Germinal center (tissue), 1 donor: ENCODE data around the gene NEURL3.
"Not testable (repeated sequence)": the region's sequence is repeated elsewhere in the genome, so short reads cannot be mapped to it uniquely, and the experiment has no call there.

Source experiments
- DNase-seq: peaks from one replicate; pipeline ENCODE4 v3.0.0; 2012; ENCODE audit warnings: mixed read lengths, low spot score

NEURL3 gene

GRCh38 chr2:96485350-96485749, 19.8 kb downstream of the NEURL3 start:
- DNase-seq = no peak

DNA sequence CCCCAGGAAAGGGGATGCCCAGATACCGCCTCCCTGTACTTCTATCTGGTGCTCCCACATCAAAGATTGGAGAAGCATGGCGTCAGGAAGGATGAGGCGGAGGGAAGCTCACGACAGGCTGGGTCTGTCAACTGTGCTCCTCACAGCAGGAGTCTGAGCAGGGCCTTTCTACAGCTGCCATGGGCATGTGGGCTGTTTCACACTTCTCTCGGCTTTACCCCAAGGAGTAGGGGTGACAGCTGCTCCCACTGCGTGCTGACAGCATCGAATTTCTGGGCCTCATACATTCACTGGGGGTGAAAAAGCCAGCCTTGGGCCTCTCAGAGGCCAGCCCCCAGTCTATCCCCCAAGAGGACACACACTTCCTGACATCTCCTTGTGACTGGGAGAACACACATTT, 21.1 kb downstream of the NEURL3 start:
- no peak for DNase-seq

GRCh38 chr2:96477458-96477857, 27.7 kb downstream of the NEURL3 start:
- no peak for DNase-seq

- no peak for DNase-seq
These were observed 33.4 kb downstream of the NEURL3 start for GRCh38 chr2:96471772-96472171.

GRCh38 chr2:96470636-96471035, 34.5 kb downstream of the NEURL3 start:
- DNase-seq = peak; percentile 54

DNA sequence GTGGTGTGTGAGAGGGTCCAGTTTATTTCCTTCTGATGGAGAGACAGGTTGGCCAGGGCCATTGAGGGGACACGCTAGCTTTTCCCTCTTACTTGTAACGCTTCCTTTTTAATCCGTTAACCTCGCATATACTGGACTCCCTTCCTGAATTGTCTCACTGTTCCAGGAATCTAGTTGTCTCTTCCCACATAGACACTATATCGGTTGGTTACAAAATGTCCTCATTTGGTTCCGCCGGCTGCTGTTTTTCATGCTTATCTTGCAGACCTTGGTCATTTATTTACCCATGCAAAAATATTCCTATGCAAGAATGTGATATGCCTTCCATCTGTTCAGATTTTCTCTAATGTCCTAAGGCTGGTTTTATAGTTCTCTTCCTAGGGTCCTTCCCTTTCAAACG, 35.0 kb downstream of the NEURL3 start:
- DNase-seq = no peak

DNA sequence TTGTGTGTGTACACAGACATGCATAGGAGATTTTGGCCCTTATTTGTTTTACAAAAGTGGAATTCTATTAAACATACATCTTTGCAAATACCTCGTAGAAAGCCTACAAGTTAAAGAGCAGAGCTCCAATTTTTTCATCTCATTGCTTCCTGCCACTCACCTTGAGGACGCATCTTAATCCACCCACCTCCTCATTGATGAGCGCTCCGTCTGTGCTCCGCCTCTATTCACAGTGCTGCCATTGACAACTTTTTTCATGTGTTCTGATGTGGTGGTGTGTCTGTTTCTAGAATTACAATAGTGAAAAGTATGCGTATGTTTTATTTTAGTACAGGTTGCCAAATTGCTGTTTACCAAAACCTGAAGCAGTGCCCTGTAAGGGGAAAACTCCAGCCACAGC, 36.3 kb downstream of the NEURL3 start:
- DNase-seq = no peak

DNA sequence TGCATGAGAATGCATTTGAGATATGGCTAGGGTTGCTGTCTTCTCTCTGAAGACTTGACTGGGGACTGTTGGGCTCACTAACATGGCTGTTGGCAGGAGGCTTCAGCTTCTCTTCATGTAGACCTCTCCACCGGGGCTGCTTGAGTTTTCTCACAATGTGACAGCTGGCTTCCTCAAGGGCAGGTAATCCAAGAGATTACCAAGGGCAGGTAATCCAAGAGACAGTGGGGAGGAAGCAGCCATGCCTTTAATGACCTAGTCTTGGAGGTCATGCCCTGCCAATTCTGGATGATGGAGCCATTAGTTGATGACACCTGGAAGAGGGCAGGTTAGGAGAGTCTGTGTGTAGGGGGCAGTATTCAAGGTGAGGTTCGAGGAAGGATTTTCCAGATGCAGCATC, 40.5 kb downstream of the NEURL3 start:
- no peak for DNase-seq

DNA sequence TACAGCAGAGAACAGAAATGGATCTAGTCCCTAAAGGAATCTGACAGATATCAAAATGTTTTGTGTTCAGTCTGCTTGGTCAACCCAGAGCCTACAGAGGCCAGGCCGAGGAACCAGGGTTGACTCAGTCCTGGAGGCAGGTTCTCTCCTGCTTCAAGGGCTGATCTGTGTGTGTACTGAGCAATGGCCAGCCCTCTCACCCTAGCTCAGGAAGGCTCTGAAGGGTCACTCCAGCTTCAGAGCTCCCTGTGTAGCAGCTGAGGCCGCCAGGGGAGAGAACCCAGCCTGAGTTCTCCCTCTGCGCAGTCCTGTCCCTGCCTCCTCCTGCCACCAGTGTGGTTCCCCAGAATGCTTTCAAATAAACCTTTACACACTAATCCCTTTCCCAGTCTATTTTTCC, 41.1 kb downstream of the NEURL3 start:
- no peak for DNase-seq

DNA sequence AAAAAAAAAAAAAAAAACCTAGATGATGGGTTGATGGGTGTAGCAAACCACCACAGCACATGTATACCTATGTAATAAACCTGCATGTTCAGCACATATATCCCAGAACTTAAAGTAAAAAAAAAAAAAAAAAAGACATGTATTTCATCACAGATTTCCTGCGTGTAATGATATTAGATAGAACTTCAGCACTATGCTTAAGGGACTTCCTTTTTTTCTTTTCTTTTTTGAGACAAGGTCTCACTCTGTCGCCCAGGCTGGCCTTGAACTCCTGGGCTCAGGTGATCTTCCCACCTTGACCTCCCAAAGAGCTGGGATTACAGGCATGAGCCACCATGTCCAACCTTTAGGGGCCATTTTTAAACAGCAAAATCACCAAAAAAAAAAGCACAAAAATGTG, 42.0 kb downstream of the NEURL3 start:
- no peak for DNase-seq

DNA sequence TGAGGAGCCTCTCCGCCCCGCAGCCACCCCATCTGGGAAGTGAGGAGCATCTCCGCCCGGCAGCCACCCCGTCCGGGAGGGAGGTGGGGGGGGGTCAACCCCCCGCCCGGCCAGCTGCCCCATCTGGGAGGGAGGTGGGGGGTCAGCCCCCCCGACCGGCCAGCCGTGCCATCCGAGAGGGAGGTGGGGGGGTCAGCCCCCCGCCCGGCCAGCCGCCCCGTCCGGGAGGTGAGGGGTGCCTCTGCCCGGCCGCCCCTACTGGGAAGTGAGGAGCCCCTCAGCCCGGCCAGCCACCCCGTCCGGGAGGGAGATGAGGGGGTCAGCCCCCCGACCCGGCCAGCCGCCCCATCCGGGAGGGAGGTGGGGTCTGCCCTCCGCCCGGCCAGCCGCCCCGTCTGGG, 43.5 kb downstream of the NEURL3 start:
- DNase-seq = not testable (repeated sequence)

DNA sequence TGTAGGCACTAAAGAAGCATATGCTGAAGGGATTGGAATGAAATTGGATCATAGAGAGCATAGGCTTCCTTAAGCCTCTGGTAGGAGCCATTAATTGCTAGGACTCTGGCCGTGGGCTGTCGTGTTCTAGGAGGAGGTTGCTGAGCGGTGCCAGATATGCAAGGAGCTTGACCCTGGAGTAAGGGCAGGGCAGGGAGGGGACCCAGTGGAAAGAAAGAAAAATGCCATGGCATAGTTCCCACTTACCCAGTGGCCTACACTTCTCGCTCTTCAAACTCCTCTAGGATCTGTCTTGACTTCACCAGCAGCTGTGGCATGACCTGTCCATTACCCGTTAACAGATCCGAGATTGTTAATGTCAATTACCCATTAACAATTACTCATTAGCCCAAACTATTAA, 53.1 kb downstream of the NEURL3 start:
- DNase-seq = no peak

- no peak for DNase-seq
These were observed 55.5 kb downstream of the NEURL3 start for GRCh38 chr2:96449637-96450036.

DNA sequence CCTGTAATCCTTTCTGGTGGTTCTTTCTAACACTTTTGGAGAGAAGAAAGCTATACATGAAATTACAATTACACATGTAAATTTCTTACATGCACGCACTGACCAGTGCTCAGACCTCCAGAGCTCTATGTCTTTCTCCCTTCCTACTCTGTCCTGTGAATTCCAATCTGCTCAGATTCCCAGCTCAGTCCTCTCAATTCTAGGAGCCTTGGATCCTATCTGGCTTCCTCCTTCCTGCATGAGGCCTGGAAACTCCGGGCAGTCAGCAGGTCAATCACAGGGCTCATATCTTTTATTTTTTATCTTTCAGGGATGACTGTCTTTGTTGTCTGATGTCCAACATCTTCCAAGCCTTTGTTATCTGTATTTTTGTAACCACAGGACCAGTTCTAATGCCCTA, 56.0 kb downstream of the NEURL3 start:
- no peak for DNase-seq

GRCh38 chr2:96447726-96448125, 57.4 kb downstream of the NEURL3 start:
- DNase-seq = no peak
